Suprapubic skin (tissue), 4 donors: Measurements from ENCODE around the gene CEP72. TPM values are rescaled to one million over a fixed set of nuclear protein-coding genes. Genes with fewer than 3 reads are reported as not detected.
A peak's percentile ranks its signal among the peaks of the same experiment; 100 is the strongest.
"Not testable (repeated sequence)": the region's sequence is repeated elsewhere in the genome, so short reads cannot be mapped to it uniquely, and the experiment has no call there.

Experiments used
- DNase-seq, 2 donors: peaks; one replicate each; pipeline ENCODE4 v3.0.0-alpha.2; 2019; ENCODE audit warnings: low spot score in 2 of 2
- H3K27ac ChIP-seq: fragments of 200-600 bp; sonication (generic); one replicate; pipeline ENCODE4 v1.5.1; 2019
- H3K27me3 ChIP-seq: fragments of 200-600 bp; sonication (generic); one replicate; pipeline ENCODE4 v1.5.1; 2019
- H3K36me3 ChIP-seq: fragments of 200-600 bp; sonication (generic); one replicate; pipeline ENCODE4 v1.5.1; 2019
- H3K4me1 ChIP-seq: fragments of 200-600 bp; sonication (generic); one replicate; pipeline ENCODE4 v1.5.1; 2019
- H3K4me3 ChIP-seq: fragments of 200-600 bp; sonication (generic); one replicate; pipeline ENCODE4 v1.5.1; 2019; ENCODE audit warnings: mild to moderate bottlenecking
- H3K9me3 ChIP-seq: fragments of 200-600 bp; sonication (generic); one replicate; pipeline ENCODE4 v1.5.1; 2019
- CTCF ChIP-seq, 2 donors: fragments of 200-600 bp in 1 of 2; fragments of 450-650 bp in 1 of 2; sonication (generic) in 1 of 2; IDR thresholded peaks; one replicate each; pipeline ENCODE4 v1.5.1; 2016 to 2019; ENCODE audit warnings: antibody characterized with exemption in 2 of 2, mild to moderate bottlenecking in 1 of 2, moderate library complexity in 1 of 2
- EP300 ChIP-seq: sonication (generic); formaldehyde crosslinking; IDR thresholded peaks from one replicate; pipeline ENCODE4 v1.6.1; 2017; ENCODE audit warnings: antibody characterized with exemption
- POLR2A ChIP-seq, 2 donors: fragments of 450-650 bp; IDR thresholded peaks; one replicate each; pipeline ENCODE4 v1.6.1; 2017; ENCODE audit warnings: antibody characterized with exemption in 2 of 2, mild to moderate bottlenecking in 2 of 2, moderate library complexity in 2 of 2
- POLR2AphosphoS5 ChIP-seq, 3 donors: sonication (generic); formaldehyde crosslinking; IDR thresholded peaks; one replicate each; pipeline ENCODE4 v1.6.1; 2017; ENCODE audit warnings: antibody characterized with exemption in 3 of 3
- WGBS: methylation state at CpG from one replicate; pipeline ENCODE4 v1.1.5; 2018; 5-methylcytosine and 5-hydroxymethylcytosine counted together
- total RNA-seq, 4 donors: library from RNA; depleted of rRNA; stranded (reverse); fragments of >200 nt; gene quantifications; one replicate each; pipeline ENCODE4 v1.1.0, GENCODE V29; 2016

The CEP72 gene
- total RNA-seq, 4 donors from 2014 or later: 8.3 to 13.6 (median 10.9) TPM

GRCh38 chr5:677131-678101 is 65.3 kb downstream of the CEP72 start:
- Histone ChIP-seq H3K4me3 (no peak overlapping the region), H3K4me1 (peaks cover 25% of the 10 kb centered on the region), H3K36me3 (no peaks in the 10 kb centered on the region), H3K9me3 (no peaks in the 10 kb centered on the region), H3K27ac (no peak overlapping the region), H3K27me3 (no peaks in the 10 kb centered on the region)
- 92% methylated on average over 23 of the region's 44 CpGs for WGBS
- DNase-seq: peak; percentile 59 to 77
- TF ChIP-seq POLR2A (IDR thresholded peaks at IDR 0.05) (no peak), POLR2AphosphoS5 (IDR thresholded peaks at IDR 0.05) (no peak), EP300 (no peak), CTCF (IDR thresholded peaks at IDR 0.05) (no peak)

- not testable (repeated sequence) for H3K36me3 ChIP-seq, H3K9me3 ChIP-seq, H3K4me3 ChIP-seq, H3K27ac ChIP-seq, H3K27me3 ChIP-seq
- WGBS: 93% methylated on average over 3 of the region's 16 CpGs
- peak in 1 of 2 donors; percentile 67 for DNase-seq
- peaks cover 14% of the 10 kb centered on the region for H3K4me1 ChIP-seq
Observed at GRCh38 chr5:678521-678920, 66.4 kb downstream of the CEP72 start.

- not testable (repeated sequence) for H3K27ac ChIP-seq, H3K27me3 ChIP-seq, H3K4me3 ChIP-seq, H3K4me1 ChIP-seq, H3K36me3 ChIP-seq, H3K9me3 ChIP-seq
- 88% methylated on average over 5 of the region's 17 CpGs for WGBS
- DNase-seq: peak in 1 of 2 donors; percentile 56
Observed at GRCh38 chr5:679166-679895, 67.2 kb downstream of the CEP72 start.

GRCh38 chr5:680118-680795 is 68.1 kb downstream of the CEP72 start:
- H3K4me1 ChIP-seq, H3K27ac ChIP-seq, H3K4me3 ChIP-seq, DNase-seq, H3K36me3 ChIP-seq, H3K9me3 ChIP-seq, H3K27me3 ChIP-seq: not testable (repeated sequence)
- 67% methylated on average over 1 of the region's 32 CpGs for WGBS

GRCh38 chr5:680836-681235 is 68.7 kb downstream of the CEP72 start:
- not testable (repeated sequence) for H3K27me3 ChIP-seq, H3K36me3 ChIP-seq, H3K9me3 ChIP-seq, DNase-seq, H3K4me1 ChIP-seq, H3K27ac ChIP-seq, H3K4me3 ChIP-seq
- WGBS: 85% methylated on average over 13 of the region's 13 CpGs

GRCh38 chr5:681317-682191 is 69.4 kb downstream of the CEP72 start:
- not testable (repeated sequence) for H3K27ac ChIP-seq, H3K4me3 ChIP-seq, DNase-seq, H3K27me3 ChIP-seq, H3K9me3 ChIP-seq, H3K36me3 ChIP-seq, H3K4me1 ChIP-seq
- WGBS: 95% methylated on average over 12 of the region's 17 CpGs

- no CpG with 5 or more reads among the region's 3 CpGs for WGBS
- H3K27ac ChIP-seq, H3K36me3 ChIP-seq, DNase-seq, H3K27me3 ChIP-seq, H3K9me3 ChIP-seq, H3K4me3 ChIP-seq, H3K4me1 ChIP-seq: not testable (repeated sequence)
Observed at GRCh38 chr5:682216-682615, 70.1 kb downstream of the CEP72 start.

GRCh38 chr5:682651-683358 is 70.7 kb downstream of the CEP72 start:
- not testable (repeated sequence) for H3K27ac ChIP-seq, H3K4me3 ChIP-seq, H3K27me3 ChIP-seq, H3K4me1 ChIP-seq, H3K9me3 ChIP-seq, H3K36me3 ChIP-seq
- DNase-seq: peak in 1 of 2 donors; percentile 56
- 93% methylated on average over 9 of the region's 17 CpGs for WGBS
